H7 (cell line): Measurements from ENCODE around the gene VPS9D1. TPM values are rescaled to one million over a fixed set of nuclear protein-coding genes. Genes with fewer than 3 reads are reported as not detected.

Experiments used
- DNase-seq: peaks from one replicate; pipeline ENCODE4 v3.0.0; 2012
- H3K27me3 ChIP-seq: 2 replicates; pipeline ENCODE4 v1.6.0; 2011; ENCODE audit warnings: mild to moderate bottlenecking, low read length; ENCODE audit not compliant: control insufficient read depth, insufficient read depth
- H3K36me3 ChIP-seq: replicated peaks from 2 replicates; pipeline ENCODE4 v1.5.1; 2011; ENCODE audit warnings: low read length; ENCODE audit not compliant: control insufficient read depth, insufficient read depth
- H3K4me3 ChIP-seq: 2 replicates; pipeline ENCODE4 v1.5.1; 2011; ENCODE audit warnings: low read depth, mild to moderate bottlenecking, control low read depth, low read length, moderate library complexity; ENCODE audit not compliant: insufficient read depth
- total RNA-seq: library from RNA; depleted of rRNA; stranded (reverse); fragments of >200 nt; shearing (Covaris generic); gene quantifications from 2 replicates; pipeline ENCODE4 v1.2.3, GENCODE V29; 2014; rRNA removed

Gene VPS9D1
- total RNA-seq, 1 experiment from 2014 or later = 1.9 TPM

GRCh38 chr16:89658221-89658879 is 62.3 kb downstream of the VPS9D1 start:
- no peaks in the 10 kb centered on the region for H3K27me3 ChIP-seq
- peak; percentile 84 for DNase-seq
- peaks cover 6% of the 10 kb centered on the region for H3K36me3 ChIP-seq
- H3K4me3 ChIP-seq = peak overlapping the region; percentile 97

- DNase-seq = peak; percentile 99
- Histone ChIP-seq H3K36me3 (peaks cover 6% of the 10 kb centered on the region), H3K4me3 (peak within 1 kb of the TSS; percentile 97), H3K27me3 (no peaks in the 10 kb centered on the region)
Measured at GRCh38 chr16:89657442-89658220, 63.1 kb downstream of the VPS9D1 start, which contains the start of the genes CHMP1A and SPATA33. CHMP1A (minus strand) TSS chr16:89657708; CDS start chr16:89657588, 120 bp downstream. SPATA33 (plus strand) TSS chr16:89657836; CDS start chr16:89657912, 76 bp downstream.

Other genes starting within 250 kb of the VPS9D1 start
- gene ANKRD11, start 230.3 kb downstream of the VPS9D1 start, total RNA-seq = 54.4 and 77.3 TPM in 2 replicates
- 120 and 161 TPM in 2 replicates for gene SPG7, start 212.5 kb downstream of the VPS9D1 start, total RNA-seq
- 6,334 and 6,497 TPM in 2 replicates for gene RPL13, start 160.2 kb downstream of the VPS9D1 start, total RNA-seq
- 5.9 and 11.8 TPM in 2 replicates for gene CPNE7, start 145.1 kb downstream of the VPS9D1 start, total RNA-seq
- 2.6 and 2.7 TPM in 2 replicates for gene DPEP1, start 107.3 kb downstream of the VPS9D1 start, total RNA-seq
- 85.2 and 89.7 TPM in 2 replicates for gene CHMP1A, start 63.2 kb downstream of the VPS9D1 start, total RNA-seq
- 5.5 and 7.0 TPM in 2 replicates for gene SPATA33, start 63.1 kb downstream of the VPS9D1 start, total RNA-seq
- 36.5 and 45.0 TPM in 2 replicates for gene CDK10, start 34.2 kb downstream of the VPS9D1 start, total RNA-seq
- 13.5 and 16.0 TPM in 2 replicates for gene SPATA2L, start 19.2 kb downstream of the VPS9D1 start, total RNA-seq
- 8.0 and 11.4 TPM in 2 replicates for gene ZNF276, start 639 bp upstream of the VPS9D1 start, total RNA-seq
- gene FANCA, start 95.7 kb upstream of the VPS9D1 start, total RNA-seq = 51.9 and 52.0 TPM in 2 replicates
- gene SPIRE2, start 107.6 kb upstream of the VPS9D1 start, total RNA-seq = 8.2 and 9.6 TPM in 2 replicates
- gene TCF25, start 152.7 kb upstream of the VPS9D1 start, total RNA-seq = 70.5 and 71.8 TPM in 2 replicates
- gene MC1R, start 198.0 kb upstream of the VPS9D1 start, total RNA-seq = 5.6 and 6.5 TPM in 2 replicates
- gene TUBB3, start 202.4 kb upstream of the VPS9D1 start, total RNA-seq = 390 and 607 TPM in 2 replicates
- 65.0 and 67.2 TPM in 2 replicates for gene DEF8, start 227.9 kb upstream of the VPS9D1 start, total RNA-seq